Measurements from ENCODE around the gene CPN2. TPM values are rescaled to one million over a fixed set of nuclear protein-coding genes. Genes with fewer than 3 reads are reported as not detected.
A peak's percentile ranks its signal among the peaks of the same experiment; 100 is the strongest.

The CPN2 gene
- total RNA-seq, 1 donor from 2014 or later: not detected

GRCh38 chr3:194350726-194351071 lies 429 bp downstream of the CPN2 start:
- DNase-seq (no peak), ATAC-seq (no peak)
- H3K4me1 ChIP-seq: no peaks in the 10 kb centered on the region
- no peaks in the 10 kb centered on the region for H3K27me3 ChIP-seq (ENCODE audit: low read depth)
- intact Hi-C loops (cut with DNase I): no loop called here
- no peak for TF ChIP-seq CTCF (IDR thresholded peaks at IDR 0.05)
- H3K9me3 ChIP-seq: no peaks in the 10 kb centered on the region
- H3K36me3 ChIP-seq: no peaks in the 10 kb centered on the region
- no peak overlapping the region for H3K4me3 ChIP-seq
- H3K27ac ChIP-seq: no peak overlapping the region

GRCh38 chr3:194348354-194348753 lies 2.8 kb downstream of the CPN2 start:
- intact Hi-C loops (cut with DNase I): loop anchor here (10.0 kb wide), 1 partner anchor 46 kb away; the partner anchor contains the start of gene GP5
- no peaks in the 10 kb centered on the region for H3K9me3 ChIP-seq
- H3K27me3 ChIP-seq (ENCODE audit: low read depth): peaks cover 13% of the 10 kb centered on the region
- H3K27ac ChIP-seq: no peak overlapping the region
- DNase-seq (no peak), ATAC-seq (no peak)
- no peak for TF ChIP-seq CTCF (IDR thresholded peaks at IDR 0.05)
- H3K36me3 ChIP-seq: no peaks in the 10 kb centered on the region
- H3K4me1 ChIP-seq: no peaks in the 10 kb centered on the region
- H3K4me3 ChIP-seq: no peak overlapping the region

- Histone ChIP-seq H3K4me1 (no peaks in the 10 kb centered on the region), H3K4me3 (no peak overlapping the region), H3K9me3 (no peaks in the 10 kb centered on the region), H3K36me3 (no peaks in the 10 kb centered on the region), H3K27ac (no peak overlapping the region), H3K27me3 (ENCODE audit: low read depth) (peaks cover 13% of the 10 kb centered on the region)
- intact Hi-C loops (cut with DNase I): loop anchor here (10.0 kb wide), 1 partner anchor 48 kb away; the partner anchor contains the start of gene GP5
- no peak for ATAC-seq
- no peak for DNase-seq
- TF ChIP-seq CTCF (IDR thresholded peaks at IDR 0.05): no peak
These were observed 4.5 kb downstream of the CPN2 start for GRCh38 chr3:194346621-194347020.

GRCh38 chr3:194346035-194346434 lies 5.1 kb downstream of the CPN2 start:
- H3K36me3 ChIP-seq: no peaks in the 10 kb centered on the region
- DNase-seq (no peak), ATAC-seq (no peak)
- H3K9me3 ChIP-seq: no peaks in the 10 kb centered on the region
- H3K4me3 ChIP-seq: no peak overlapping the region
- no peak for TF ChIP-seq CTCF (IDR thresholded peaks at IDR 0.05)
- H3K4me1 ChIP-seq: no peaks in the 10 kb centered on the region
- H3K27ac ChIP-seq: no peak overlapping the region
- intact Hi-C loops (cut with DNase I): loop anchor here (10.0 kb wide), 1 partner anchor 49 kb away; the partner anchor contains the start of gene GP5
- peaks cover 13% of the 10 kb centered on the region for H3K27me3 ChIP-seq (ENCODE audit: low read depth)

- H3K4me3 ChIP-seq: no peak overlapping the region
- H3K4me1 ChIP-seq: no peaks in the 10 kb centered on the region
- peaks cover 13% of the 10 kb centered on the region for H3K27me3 ChIP-seq (ENCODE audit: low read depth)
- H3K27ac ChIP-seq: no peak overlapping the region
- TF ChIP-seq CTCF (IDR thresholded peaks at IDR 0.05): peak; percentile 93
- DNase-seq (peak; percentile 77), ATAC-seq (peak; percentile 68 to 73)
- intact Hi-C loops (cut with DNase I): loop anchor here (10.0 kb wide), 1 partner anchor 51 kb away; the partner anchor contains the start of gene GP5
- H3K36me3 ChIP-seq: no peaks in the 10 kb centered on the region
- H3K9me3 ChIP-seq: no peaks in the 10 kb centered on the region
These were observed 7.1 kb downstream of the CPN2 start for GRCh38 chr3:194344012-194344411.

- peaks cover 13% of the 10 kb centered on the region for H3K27me3 ChIP-seq (ENCODE audit: low read depth)
- no peaks in the 10 kb centered on the region for H3K9me3 ChIP-seq
- ATAC-seq (no peak), DNase-seq (no peak)
- H3K4me3 ChIP-seq: no peak overlapping the region
- no peak overlapping the region for H3K27ac ChIP-seq
- intact Hi-C loops (cut with DNase I): loop anchor here (10.0 kb wide), 1 partner anchor 51 kb away; the partner anchor contains the start of gene GP5
- no peaks in the 10 kb centered on the region for H3K4me1 ChIP-seq
- H3K36me3 ChIP-seq: no peaks in the 10 kb centered on the region
- TF ChIP-seq CTCF (IDR thresholded peaks at IDR 0.05): no peak
These were observed 7.6 kb downstream of the CPN2 start for GRCh38 chr3:194343561-194343893.
